Lower leg skin (tissue), 4 donors: ENCODE measurements around the gene MCMBP. TPM values are rescaled to one million over a fixed set of nuclear protein-coding genes. Genes with fewer than 3 reads are reported as not detected.
A peak's percentile ranks its signal among the peaks of the same experiment; 100 is the strongest.
"Not testable (repeated sequence)": the region's sequence is repeated elsewhere in the genome, so short reads cannot be mapped to it uniquely, and the experiment has no call there.

Experiments
- DNase-seq, 2 donors: peaks; one replicate each; pipeline ENCODE4 v3.0.0-alpha.2; 2019; ENCODE audit warnings: low spot score in 2 of 2
- H3K4me3 ChIP-seq: fragments of 200-600 bp; sonication (generic); 2 replicates; pipeline ENCODE4 v1.5.1; 2017; ENCODE audit warnings: mild to moderate bottlenecking, low read depth; ENCODE audit not compliant: poor library complexity, severe bottlenecking
- POLR2A ChIP-seq, 2 donors: fragments of 450-650 bp; IDR thresholded peaks; one replicate each; pipeline ENCODE4 v1.6.1; 2016 to 2017; ENCODE audit warnings: antibody characterized with exemption in 2 of 2, mild to moderate bottlenecking in 1 of 2, moderate library complexity in 1 of 2
- WGBS, 2 donors: methylation state at CpG; one replicate each; pipeline ENCODE4 v1.1.5; 2018; 5-methylcytosine and 5-hydroxymethylcytosine counted together
- intact Hi-C: fragments of 100-400 bp; cut with DNase I; formaldehyde crosslinking; loops from one replicate; pipeline ENCODE4 v1.15.0; 2023; ENCODE audit warnings: low total_unique reads
- total RNA-seq, 4 donors: library from RNA; depleted of rRNA; stranded (reverse); fragments of >200 nt; gene quantifications; one replicate each; pipeline ENCODE4 v1.1.0, GENCODE V29; 2016
- TF ChIP-seq, protein P1 (sequence below), 3 donors: fragments of 450-650 bp; IDR thresholded peaks; one replicate each; pipeline ENCODE4 v1.5.1; 2016; ENCODE audit warnings: antibody characterized with exemption in 3 of 3, mild to moderate bottlenecking in 3 of 3, moderate library complexity in 2 of 3

The MCMBP gene
- total RNA-seq, 4 donors from 2014 or later: 48.6 to 62.5 (median 52.0) TPM

DNA sequence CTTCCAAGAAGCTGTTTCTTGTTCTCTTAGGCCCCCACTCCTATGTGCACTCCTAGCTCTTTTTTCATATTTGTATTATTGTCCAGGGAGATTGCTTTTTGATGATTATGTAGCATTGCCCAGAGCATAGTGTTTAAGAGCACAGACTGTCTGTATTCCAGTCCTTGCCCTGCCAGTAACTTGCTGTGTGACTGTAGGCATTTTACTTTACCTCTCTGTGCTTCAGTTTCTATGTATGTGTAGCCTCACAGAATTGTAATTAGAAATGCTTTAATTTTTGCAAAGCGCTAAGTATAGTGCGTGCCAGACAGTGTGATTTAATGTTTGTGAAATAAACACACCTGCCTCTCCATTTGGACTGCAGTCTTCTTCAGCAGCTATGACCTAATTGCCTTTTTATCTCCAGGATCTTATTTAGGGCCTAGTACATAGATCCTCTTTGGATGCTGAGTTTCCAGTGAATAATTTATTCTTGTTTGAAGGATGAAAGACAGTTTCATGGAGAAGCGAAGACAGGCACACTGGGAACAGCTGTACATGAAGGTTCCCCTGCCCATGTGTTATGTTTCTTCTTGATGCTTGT is 21.3 kb upstream of the MCMBP start:
- 76 to 79% methylated on average over 3 of the region's 3 CpGs for WGBS, 2 donors
- no peak overlapping the region for H3K4me3 ChIP-seq
- intact Hi-C loops: no loop called here
- no peak for TF ChIP-seq POLR2A (IDR thresholded peaks at IDR 0.05)
- TF ChIP-seq, protein P1, sequence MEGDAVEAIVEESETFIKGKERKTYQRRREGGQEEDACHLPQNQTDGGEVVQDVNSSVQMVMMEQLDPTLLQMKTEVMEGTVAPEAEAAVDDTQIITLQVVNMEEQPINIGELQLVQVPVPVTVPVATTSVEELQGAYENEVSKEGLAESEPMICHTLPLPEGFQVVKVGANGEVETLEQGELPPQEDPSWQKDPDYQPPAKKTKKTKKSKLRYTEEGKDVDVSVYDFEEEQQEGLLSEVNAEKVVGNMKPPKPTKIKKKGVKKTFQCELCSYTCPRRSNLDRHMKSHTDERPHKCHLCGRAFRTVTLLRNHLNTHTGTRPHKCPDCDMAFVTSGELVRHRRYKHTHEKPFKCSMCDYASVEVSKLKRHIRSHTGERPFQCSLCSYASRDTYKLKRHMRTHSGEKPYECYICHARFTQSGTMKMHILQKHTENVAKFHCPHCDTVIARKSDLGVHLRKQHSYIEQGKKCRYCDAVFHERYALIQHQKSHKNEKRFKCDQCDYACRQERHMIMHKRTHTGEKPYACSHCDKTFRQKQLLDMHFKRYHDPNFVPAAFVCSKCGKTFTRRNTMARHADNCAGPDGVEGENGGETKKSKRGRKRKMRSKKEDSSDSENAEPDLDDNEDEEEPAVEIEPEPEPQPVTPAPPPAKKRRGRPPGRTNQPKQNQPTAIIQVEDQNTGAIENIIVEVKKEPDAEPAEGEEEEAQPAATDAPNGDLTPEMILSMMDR (IDR thresholded peaks at IDR 0.05): no peak
- DNase-seq: no peak

DNA sequence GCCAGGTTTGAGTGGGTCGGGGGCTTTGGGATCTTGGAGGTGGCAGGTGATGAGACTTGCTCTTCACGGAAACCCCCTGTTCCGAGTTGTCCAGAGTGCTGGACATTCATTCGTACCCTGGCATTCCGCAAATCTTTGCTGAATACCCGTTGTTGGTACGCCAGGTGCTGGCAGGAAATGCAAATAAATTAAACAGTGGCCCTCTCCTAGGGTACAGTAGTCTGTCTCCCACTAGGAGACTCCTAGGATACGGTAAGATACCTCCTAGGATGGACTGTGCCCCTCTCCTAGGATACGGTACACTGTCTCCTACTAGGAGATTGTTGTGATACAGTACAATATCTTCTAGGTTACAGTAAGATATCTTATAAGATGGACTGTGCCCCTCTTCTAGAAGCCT is 20.4 kb upstream of the MCMBP start:
- intact Hi-C loops: no loop called here
- no peak for DNase-seq
- TF ChIP-seq, protein P1 (IDR thresholded peaks at IDR 0.05): no peak
- TF ChIP-seq POLR2A (IDR thresholded peaks at IDR 0.05): no peak
- WGBS, 2 donors: 3 to 6% methylated on average over 9 of the region's 9 CpGs
- H3K4me3 ChIP-seq: peak overlapping the region; percentile 100

DNA sequence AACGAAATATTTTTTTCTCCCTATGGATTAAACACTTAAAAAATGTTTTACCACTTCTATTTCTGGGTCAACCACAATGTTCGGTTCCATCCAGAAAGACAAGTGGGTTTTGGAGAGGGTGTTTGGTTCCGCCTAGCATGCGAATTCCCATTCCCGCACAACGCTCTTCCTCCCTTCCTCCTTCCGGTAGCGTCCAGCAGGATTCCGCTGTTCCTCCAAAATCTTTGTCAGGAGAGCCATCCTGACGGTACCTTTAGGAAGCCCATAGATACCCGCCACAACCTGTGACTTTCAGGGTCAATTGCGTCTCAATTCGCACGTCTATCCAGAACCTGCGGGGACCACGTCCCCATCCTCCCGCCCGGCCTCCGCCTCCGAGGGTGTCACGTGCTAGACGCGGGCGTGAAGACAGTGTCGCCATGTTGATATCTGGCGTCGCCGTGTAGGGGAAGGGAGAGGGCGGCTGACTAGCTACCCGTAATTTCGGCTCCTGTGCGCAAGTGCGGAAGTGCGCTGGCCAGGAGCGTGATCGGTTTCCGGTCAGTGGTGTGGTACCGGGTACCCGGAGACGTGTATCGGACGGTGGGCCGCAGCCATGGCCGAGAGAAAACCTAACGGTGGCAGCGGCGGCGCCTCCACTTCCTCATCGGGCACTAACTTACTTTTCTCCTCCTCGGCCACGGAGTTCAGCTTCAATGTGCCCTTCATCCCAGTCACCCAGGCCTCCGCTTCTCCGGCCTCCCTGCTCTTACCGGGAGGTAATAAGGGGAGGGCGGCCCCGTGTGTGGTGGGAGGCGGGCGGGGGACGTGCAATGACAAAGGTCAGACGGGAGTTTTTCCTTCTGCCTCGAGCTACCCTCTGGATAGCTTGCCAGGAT is 19.8 kb upstream of the MCMBP start, which contains the start of gene SEC23IP:
TSS of gene SEC23IP (plus strand) at position 543 of the 878 bp plus-strand sequence. CDS start at position 596, 53 bp downstream.
- DNase-seq: peak; percentile 96 to 99
- intact Hi-C loops: no loop called here
- TF ChIP-seq, protein P1 (IDR thresholded peaks at IDR 0.05): peak in 1 of 3 donors; percentile 49
- TF ChIP-seq POLR2A (IDR thresholded peaks at IDR 0.05): peak in 1 of 2 donors; percentile 19
- H3K4me3 ChIP-seq: peak within 1 kb of the TSS; percentile 100
- 0 to 1% methylated on average over 60 to 61 of the region's 61 CpGs for WGBS, 2 donors

DNA sequence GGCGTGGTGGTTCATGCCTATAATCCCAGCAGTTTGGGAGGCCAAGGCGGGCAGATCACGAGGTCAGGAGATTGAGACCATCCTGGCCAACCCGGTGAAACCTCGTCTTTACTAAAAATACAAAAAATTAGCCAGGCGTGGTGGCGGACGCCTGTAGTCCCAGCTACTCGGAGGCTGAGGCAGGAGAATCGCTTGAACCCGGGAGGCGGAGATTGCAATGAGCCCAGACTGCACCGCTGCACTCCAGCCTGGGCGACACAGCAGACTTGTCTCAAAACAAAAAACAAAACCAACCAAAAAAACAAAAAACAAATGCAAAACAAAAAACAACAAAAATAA is 19.2 kb upstream of the MCMBP start:
- intact Hi-C loops, DNase-seq: not testable (repeated sequence)
- H3K4me3 ChIP-seq: peak overlapping the region; percentile 100
- WGBS, 2 donors: 39 to 48% methylated on average over 14 of the region's 14 CpGs

DNA sequence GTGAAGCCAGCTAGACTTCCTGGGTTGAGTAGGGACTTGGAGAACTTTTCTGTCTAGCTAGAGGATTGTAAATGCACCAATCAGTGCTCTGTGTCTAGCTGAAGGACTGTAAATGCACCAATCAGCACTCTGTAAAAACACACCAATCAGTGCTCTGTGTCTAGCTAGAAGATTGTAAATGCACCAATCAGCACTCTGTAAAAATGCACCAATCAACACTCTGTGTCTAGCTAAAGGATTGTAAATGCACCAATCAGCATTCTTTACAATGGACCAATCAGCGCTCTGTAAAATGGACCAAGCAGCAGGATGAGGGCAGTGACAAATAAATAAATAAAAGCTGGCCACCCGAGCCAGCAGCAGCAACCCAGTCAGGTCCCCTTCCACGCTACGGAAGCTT is 17.7 kb upstream of the MCMBP start:
- H3K4me3 ChIP-seq, intact Hi-C loops, DNase-seq: not testable (repeated sequence)
- 73 to 93% methylated on average over 4 of the region's 4 CpGs for WGBS, 2 donors

DNA sequence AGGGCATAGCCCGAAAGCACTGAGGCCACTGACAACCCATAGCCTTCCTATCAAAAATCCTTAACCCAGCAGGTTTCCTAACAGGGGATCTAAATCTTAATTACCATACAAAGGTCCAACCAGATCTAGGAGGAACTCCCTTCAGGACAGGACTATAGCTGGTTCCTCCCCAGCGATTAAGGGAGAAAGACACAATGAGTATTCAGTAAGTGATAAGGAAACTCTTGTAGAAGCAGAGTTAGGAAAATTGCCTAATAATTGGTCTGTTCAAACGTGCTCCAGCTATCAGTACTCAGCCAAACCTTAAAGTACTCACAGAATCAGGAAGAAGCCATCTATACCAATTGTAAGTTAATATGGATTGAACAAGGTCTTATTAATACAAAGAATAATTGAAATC is 16.6 kb upstream of the MCMBP start:
- H3K4me3 ChIP-seq, intact Hi-C loops, DNase-seq: not testable (repeated sequence)
- 59 to 61% methylated on average over 3 of the region's 3 CpGs for WGBS, 2 donors

DNA sequence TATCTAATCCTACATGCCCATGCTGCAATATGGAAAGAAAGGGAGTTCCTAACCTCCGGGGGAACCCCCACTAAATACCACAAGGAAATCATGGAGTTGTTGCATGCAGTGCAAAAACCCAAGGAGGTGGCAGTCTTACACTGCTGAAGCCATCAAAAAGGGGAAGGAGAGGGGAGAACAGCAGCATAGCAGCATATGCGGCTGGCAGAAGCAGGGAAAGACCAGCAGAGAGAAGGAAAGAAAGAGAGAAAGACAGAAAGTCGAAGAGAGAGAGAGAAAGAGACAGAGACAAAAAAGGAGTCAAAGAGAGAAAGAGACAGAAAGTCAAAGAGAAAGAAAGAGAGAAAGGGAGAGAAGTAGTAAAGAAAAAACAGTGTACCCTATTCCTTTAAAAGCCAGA is 16.1 kb upstream of the MCMBP start:
- WGBS, 2 donors: 83 to 86% methylated on average over 3 of the region's 3 CpGs
- H3K4me3 ChIP-seq, DNase-seq, intact Hi-C loops: not testable (repeated sequence)

DNA sequence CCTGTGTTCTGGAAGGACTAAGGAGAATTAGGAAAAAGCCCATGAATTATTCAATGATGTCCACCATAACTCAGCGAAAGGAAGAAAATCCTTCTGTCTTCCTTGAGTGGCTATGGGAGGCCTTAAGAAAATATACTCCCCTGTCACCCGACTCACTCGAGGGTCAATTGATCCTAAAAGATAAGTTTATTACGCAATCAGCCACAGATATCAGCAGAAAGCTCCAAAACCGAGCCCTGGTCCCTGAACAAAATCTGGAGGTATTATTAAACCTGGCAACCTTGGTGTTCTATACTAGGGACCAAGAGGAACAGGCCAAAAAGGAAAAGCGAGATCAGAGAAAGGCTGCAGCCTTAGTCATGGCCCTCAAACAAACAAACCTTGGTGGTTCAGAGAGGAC is 13.4 kb upstream of the MCMBP start:
- H3K4me3 ChIP-seq, intact Hi-C loops, DNase-seq: not testable (repeated sequence)
- 86 to 92% methylated on average over 6 of the region's 6 CpGs for WGBS, 2 donors

DNA sequence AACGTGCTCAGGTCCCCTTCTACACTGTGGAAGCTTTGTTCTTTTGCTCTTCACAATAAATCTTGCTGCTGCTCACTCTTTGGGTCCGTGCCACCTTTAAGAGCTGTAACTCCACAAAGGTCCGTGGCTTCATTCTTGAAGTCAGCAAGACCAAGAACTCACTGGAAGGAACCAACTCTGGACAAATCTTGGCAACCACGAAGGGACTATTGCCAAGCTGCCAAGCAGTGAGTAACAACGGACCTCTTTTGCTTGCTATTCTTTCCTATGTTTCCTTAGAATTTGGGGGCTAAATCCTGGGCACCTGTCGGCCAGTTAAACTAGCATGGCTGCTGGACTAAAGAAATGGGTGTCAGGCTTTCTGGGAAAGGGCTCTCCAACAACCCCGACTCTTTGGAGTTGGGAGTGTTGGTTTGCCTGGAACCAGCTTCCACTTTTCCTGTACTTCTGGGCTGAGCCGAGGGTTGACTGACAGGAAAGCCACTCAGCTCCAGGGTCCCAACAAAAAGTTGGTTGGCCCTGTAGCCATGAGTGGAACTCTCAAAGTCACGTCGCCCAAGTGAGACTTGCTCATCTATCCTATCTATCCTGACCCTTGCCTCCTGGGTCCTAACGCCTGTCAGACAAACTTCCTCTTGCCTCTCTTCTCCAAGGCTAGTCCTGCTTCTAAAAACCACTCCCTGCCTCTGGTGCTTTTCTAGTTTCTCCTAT is 11.4 kb upstream of the MCMBP start:
- 68 to 76% methylated on average over 11 of the region's 11 CpGs for WGBS, 2 donors
- DNase-seq, intact Hi-C loops, H3K4me3 ChIP-seq: not testable (repeated sequence)
